HFF-Myc (cell line): ENCODE measurements around the gene SLC25A24.
A peak's percentile ranks its signal among the peaks of the same experiment; 100 is the strongest.
"Not testable (repeated sequence)": the region's sequence is repeated elsewhere in the genome, so short reads cannot be mapped to it uniquely, and the experiment has no call there.

Experiments
- DNase-seq: peaks from one replicate; pipeline ENCODE4 v3.0.0-alpha.2; 2011; ENCODE audit warnings: low read depth; ENCODE audit errors: extremely low read depth
- H3K4me3 ChIP-seq: replicated peaks from 2 replicates; pipeline ENCODE4 v1.5.1; 2011; ENCODE audit warnings: low read depth, mild to moderate bottlenecking, control low read depth, low read length
- TF ChIP-seq, protein P1 (sequence below): IDR thresholded peaks from 2 replicates; pipeline ENCODE4 v1.5.1; 2012; ENCODE audit warnings: mild to moderate bottlenecking, low read depth, low read length, control low read depth; ENCODE audit errors: missing control alignments

The SLC25A24 gene

DNA sequence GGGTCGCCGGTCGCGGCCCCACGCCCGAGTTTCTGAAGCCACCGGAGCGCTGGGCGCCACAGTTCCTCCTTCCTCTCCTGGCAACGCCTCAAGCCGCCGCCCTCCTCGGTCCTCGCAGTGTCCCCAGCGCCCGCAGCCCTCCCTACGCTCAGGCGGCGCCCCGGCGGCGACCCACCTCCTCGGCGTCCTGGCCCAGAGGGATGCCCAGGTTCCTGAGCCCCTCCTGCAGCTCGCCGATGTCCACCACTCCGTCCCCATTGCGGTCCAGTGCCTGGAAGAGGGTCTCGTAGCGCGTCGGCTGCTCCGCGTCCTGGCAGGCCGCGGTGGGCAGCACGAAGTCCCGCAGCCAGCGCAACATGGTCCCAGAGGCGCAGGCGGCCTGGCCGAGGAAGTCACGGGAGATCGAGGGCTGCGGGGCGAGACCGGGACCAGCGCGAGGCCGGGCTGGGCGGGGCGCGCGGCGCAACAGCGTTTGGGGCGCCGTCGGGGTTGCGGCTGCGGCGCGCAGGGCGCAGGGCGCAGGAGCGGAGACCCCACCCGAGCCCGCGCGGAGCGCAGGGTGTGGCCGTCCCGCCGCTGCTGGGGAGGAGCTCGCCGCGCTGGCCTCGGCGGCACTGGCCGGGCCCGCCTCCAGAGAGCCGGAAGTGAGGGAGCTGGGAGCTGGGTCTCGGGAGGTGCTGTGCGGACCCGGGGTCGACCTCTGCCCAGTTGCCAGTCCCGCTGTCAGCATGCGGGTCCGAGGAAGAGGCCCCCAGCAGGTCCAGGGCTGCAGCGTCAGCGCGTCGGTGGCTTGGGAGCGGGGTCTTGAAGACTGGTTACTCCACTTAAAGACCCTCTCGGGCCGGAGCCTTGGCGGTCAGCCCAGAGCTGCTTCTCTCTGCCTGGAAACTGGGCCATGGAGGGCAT, at the start of gene SLC25A24:
SLC25A24 (minus strand) TSS at position 563 of the 906 bp plus-strand sequence; CDS start at position 358, 205 bp downstream.
- DNase-seq = peak; percentile 20
- TF ChIP-seq, protein P1, sequence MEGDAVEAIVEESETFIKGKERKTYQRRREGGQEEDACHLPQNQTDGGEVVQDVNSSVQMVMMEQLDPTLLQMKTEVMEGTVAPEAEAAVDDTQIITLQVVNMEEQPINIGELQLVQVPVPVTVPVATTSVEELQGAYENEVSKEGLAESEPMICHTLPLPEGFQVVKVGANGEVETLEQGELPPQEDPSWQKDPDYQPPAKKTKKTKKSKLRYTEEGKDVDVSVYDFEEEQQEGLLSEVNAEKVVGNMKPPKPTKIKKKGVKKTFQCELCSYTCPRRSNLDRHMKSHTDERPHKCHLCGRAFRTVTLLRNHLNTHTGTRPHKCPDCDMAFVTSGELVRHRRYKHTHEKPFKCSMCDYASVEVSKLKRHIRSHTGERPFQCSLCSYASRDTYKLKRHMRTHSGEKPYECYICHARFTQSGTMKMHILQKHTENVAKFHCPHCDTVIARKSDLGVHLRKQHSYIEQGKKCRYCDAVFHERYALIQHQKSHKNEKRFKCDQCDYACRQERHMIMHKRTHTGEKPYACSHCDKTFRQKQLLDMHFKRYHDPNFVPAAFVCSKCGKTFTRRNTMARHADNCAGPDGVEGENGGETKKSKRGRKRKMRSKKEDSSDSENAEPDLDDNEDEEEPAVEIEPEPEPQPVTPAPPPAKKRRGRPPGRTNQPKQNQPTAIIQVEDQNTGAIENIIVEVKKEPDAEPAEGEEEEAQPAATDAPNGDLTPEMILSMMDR = no peak

GRCh38 chr1:108243976-108244375, 43.8 kb upstream of the SLC25A24 start, which contains the start of gene NBPF4:
TSS of gene NBPF4 (minus strand) at chr1:108244076. CDS start at chr1:108243761, 315 bp downstream.
- not testable (repeated sequence) for H3K4me3 ChIP-seq, DNase-seq

More for the DNA sequence above, at the start of gene SLC25A24:
- peak within 1 kb of the TSS; percentile 87 for H3K4me3 ChIP-seq

GRCh38 chr1:108239426-108239825, 39.3 kb upstream of the SLC25A24 start:
- not testable (repeated sequence) for DNase-seq, H3K4me3 ChIP-seq

DNA sequence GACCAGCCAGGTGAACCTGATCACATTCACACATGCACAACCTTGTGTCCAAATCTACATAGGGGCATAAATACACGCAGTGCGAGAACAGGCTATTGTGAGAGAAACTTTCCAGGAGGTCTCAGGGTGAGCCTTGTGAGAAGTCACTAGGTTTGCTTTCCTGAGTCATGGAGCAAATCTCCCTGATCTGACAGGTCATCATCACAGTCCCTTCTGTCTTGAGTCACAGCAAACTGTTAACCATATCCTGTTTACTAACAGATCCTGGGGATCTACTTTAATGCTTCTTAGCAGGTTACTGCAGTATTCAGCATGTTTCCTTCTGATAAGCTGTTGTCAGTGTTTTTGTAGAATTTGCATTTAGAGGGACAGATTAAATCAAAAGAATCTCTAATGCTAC, 35.2 kb upstream of the SLC25A24 start:
- not testable (repeated sequence) for H3K4me3 ChIP-seq, DNase-seq

DNA sequence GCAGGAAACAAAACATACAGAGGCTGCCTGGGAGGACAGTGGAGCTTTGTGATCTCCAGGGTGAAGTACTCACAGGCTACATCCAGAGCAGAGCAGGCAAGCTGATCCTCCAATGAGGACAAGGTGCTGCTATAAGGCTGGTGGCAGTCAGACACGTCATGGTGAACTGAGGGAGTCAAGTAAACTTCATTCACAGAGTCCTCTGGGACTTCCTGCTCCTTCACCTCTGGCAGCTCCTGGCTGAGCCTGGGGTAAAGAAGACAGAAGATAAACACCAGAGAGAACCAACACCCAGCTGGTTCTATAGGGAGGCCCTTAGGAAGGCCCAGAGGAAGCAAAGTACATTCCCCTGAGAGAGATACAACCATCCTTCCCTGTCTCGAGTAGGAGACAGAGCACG, 32.0 kb upstream of the SLC25A24 start:
- DNase-seq, H3K4me3 ChIP-seq: not testable (repeated sequence)

GRCh38 chr1:108229976-108230375, 29.8 kb upstream of the SLC25A24 start:
- H3K4me3 ChIP-seq, DNase-seq: not testable (repeated sequence)

- H3K4me3 ChIP-seq, DNase-seq: not testable (repeated sequence)
Measured at GRCh38 chr1:108227772-108228171, 27.6 kb upstream of the SLC25A24 start.

DNA sequence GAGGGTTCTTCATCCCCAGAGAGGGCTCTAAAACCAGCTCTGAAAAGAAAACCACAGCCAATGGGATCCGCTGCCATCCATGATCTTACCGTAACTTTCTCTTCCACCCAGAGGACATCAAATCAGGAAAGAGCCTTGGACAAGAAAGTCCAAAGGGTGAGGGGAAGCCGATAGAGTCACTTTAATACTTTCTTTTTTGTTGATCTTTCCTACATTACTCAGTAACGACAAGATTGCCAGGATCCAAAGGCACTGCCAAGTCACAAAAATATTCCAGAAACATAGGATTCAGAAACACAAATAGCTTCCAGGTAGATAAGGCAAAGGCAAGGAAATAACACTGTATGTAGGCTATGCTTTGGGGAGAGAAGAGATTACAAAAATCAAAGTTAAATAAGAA, 26.7 kb upstream of the SLC25A24 start:
- not testable (repeated sequence) for H3K4me3 ChIP-seq, DNase-seq

DNA sequence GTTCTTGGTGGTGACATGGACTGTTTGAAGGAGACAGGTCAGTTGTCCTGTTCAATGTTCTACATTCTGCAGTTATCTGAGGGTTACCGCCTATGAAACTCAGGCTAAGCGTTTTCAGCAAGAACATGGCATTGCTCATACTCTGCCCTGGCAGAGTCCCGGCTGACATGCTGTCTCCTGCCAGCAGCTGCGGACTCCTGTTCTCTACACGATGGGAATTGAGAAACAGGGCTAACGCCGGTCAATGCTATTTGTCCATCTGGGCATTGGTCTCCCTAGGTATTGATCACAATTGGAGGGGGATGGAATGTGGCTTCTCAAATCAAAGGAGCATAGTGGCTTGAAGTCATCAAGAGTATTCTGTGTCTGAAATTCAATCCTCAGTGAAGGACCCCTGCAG, 23.1 kb upstream of the SLC25A24 start:
- not testable (repeated sequence) for DNase-seq, H3K4me3 ChIP-seq

DNA sequence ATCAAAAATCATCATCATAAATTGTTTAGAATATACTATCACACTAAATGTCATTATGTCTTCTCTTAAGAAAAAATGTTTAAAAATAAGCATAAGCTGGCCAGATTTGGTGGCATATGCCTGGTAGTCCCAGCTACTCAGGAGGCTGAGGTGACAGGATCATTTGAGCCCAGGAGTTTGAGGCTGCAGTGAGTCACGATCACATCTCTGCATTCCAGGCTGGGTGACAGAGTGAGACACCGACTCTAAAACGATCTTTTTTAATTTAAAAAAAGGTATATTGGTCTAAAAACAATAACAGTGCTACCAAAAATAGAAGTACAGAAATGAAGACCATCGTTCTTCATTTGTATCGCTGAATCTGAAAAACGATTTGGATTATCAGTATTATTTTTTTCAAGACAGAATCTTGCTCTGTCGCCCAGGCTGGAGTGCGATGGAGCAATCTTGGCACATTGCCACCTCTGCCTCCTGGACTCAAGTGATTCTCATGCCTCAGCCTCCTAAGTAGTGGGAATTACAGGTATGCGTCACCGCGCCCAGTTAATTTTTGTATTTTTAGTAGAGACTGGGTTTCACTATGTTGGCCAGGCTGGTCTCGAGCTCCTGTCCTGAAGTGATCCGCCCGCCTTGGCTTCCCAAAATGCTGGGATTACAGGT, 17.5 kb upstream of the SLC25A24 start:
- not testable (repeated sequence) for DNase-seq, H3K4me3 ChIP-seq

DNA sequence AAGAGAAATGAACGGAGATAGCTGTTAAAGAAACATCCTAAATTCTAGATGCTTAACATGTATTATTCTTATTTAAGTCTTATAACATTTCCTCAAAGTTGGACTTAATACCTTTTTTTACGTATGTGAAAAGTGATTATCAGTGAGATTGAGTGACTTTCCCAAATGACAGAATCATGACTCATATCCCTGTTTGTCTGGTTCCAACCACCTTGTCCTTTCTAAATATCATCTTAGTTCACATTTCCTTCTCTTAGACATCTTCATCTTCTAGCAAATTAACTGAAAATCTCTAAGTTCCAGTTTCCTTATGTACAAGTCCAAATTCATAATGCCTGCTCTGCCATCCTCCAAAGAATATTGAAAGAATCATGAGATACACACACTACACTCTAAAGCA, 16.9 kb upstream of the SLC25A24 start:
- H3K4me3 ChIP-seq = not testable (repeated sequence)

GRCh38 chr1:108216028-108216890, 16.1 kb upstream of the SLC25A24 start:
- not testable (repeated sequence) for DNase-seq, H3K4me3 ChIP-seq

More for the DNA sequence above, 16.9 kb upstream of the SLC25A24 start:
- DNase-seq = not testable (repeated sequence)
